Neural progenitor cell (in vitro differentiated cells): ENCODE measurements around the gene ACAP2. TPM values are rescaled to one million over a fixed set of nuclear protein-coding genes. Genes with fewer than 3 reads are reported as not detected.

Source experiments
- DNase-seq: peaks from one replicate; pipeline ENCODE4 v3.0.0-alpha.2; 2016; ENCODE audit warnings: low spot score
- H2AFZ ChIP-seq: fragments of 200-600 bp; sonication (generic); replicated peaks from 2 replicates; pipeline ENCODE4 v1.6.1; 2016; ENCODE audit warnings: antibody characterized with exemption
- H3F3A ChIP-seq: fragments of 200-600 bp; sonication (generic); 2 replicates; pipeline ENCODE4 v1.6.1; 2016; ENCODE audit warnings: antibody characterized with exemption, low read depth
- H3K27ac ChIP-seq: fragments of 200-600 bp; sonication (generic); 2 replicates; pipeline ENCODE4 v1.5.1; 2016; ENCODE audit warnings: mild to moderate bottlenecking
- H3K27me3 ChIP-seq: fragments of 200-600 bp; sonication (generic); 2 replicates; pipeline ENCODE4 v1.6.1; 2016; ENCODE audit warnings: mild to moderate bottlenecking, moderate library complexity
- H3K36me3 ChIP-seq: fragments of 200-600 bp; sonication (generic); 2 replicates; pipeline ENCODE4 v1.5.1; 2016
- H3K4me1 ChIP-seq: fragments of 200-600 bp; sonication (generic); 2 replicates; pipeline ENCODE4 v1.6.1; 2016; ENCODE audit warnings: mixed run types
- H3K4me2 ChIP-seq: fragments of 200-600 bp; sonication (generic); 2 replicates; pipeline ENCODE4 v1.6.1; 2016
- H3K4me3 ChIP-seq: fragments of 200-600 bp; sonication (generic); 2 replicates; pipeline ENCODE4 v1.5.1; 2016
- H3K79me2 ChIP-seq: fragments of 200-600 bp; sonication (generic); 2 replicates; pipeline ENCODE4 v1.6.1; 2016; ENCODE audit warnings: low read depth
- H3K9ac ChIP-seq: fragments of 200-600 bp; sonication (generic); 2 replicates; pipeline ENCODE4 v1.6.1; 2016
- H3K9me3 ChIP-seq: fragments of 200-600 bp; sonication (generic); 2 replicates; pipeline ENCODE4 v1.5.1; 2016; ENCODE audit warnings: low read depth
- H4K20me1 ChIP-seq: fragments of 200-600 bp; sonication (generic); 2 replicates; pipeline ENCODE4 v1.6.1; 2016; ENCODE audit warnings: low read depth
- H3K27ac Mint-ChIP-seq: 3 replicates; pipeline ENCODE4 v1.8.0; 2021; ENCODE audit warnings: mixed read lengths
- H3K27me3 Mint-ChIP-seq: 2 replicates; pipeline ENCODE4 v1.8.0; 2022; ENCODE audit warnings: low read depth, mild to moderate bottlenecking, inconsistent platforms, moderate library complexity, mixed read lengths; ENCODE audit not compliant: insufficient read depth
- H3K36me3 Mint-ChIP-seq: 3 replicates; pipeline ENCODE4 v1.8.0; 2021; ENCODE audit warnings: mixed read lengths
- H3K4me1 Mint-ChIP-seq: 3 replicates; pipeline ENCODE4 v1.8.0; 2021; ENCODE audit warnings: mixed read lengths
- H3K4me3 Mint-ChIP-seq: 3 replicates; pipeline ENCODE4 v1.8.0; 2021; ENCODE audit warnings: mild to moderate bottlenecking, moderate library complexity, mixed read lengths
- H3K9me3 Mint-ChIP-seq: 3 replicates; pipeline ENCODE4 v1.8.0; 2020; ENCODE audit warnings: mixed read lengths
- EZH2 ChIP-seq: fragments of 200-600 bp; sonication (generic); IDR thresholded peaks from 2 replicates; pipeline ENCODE4 v1.6.1; 2017; ENCODE audit warnings: antibody characterized with exemption, mild to moderate bottlenecking, moderate library complexity
- EZH2phosphoT487 ChIP-seq: fragments of 200-600 bp; sonication (generic); IDR thresholded peaks from 2 replicates; pipeline ENCODE4 v1.6.1; 2017; ENCODE audit warnings: antibody characterized with exemption
- total RNA-seq: library from RNA; depleted of rRNA; stranded (reverse); fragments of >200 nt; gene quantifications from 2 replicates; pipeline ENCODE4 v1.2.3, GENCODE V29; 2015; ENCODE audit warnings: low replicate concordance
- TF ChIP-seq, protein P1 (sequence below): fragments of 200-600 bp; sonication (generic); IDR thresholded peaks from 2 replicates; pipeline ENCODE4 v1.5.1; 2017; ENCODE audit warnings: antibody characterized with exemption, mild to moderate bottlenecking

Gene ACAP2
- total RNA-seq, 1 donor from 2014 or later = 68.4 TPM

GRCh38 chr3:195271410-195272243 lies 171.2 kb downstream of the ACAP2 start:
- H2AFZ ChIP-seq = peak overlapping the region; percentile 74
- no peaks in the 10 kb centered on the region for H3K9me3 ChIP-seq
- peak; percentile 95 for DNase-seq
- Mint-ChIP-seq H3K4me1 (peaks cover 24% of the 10 kb centered on the region), H3K27me3 (peaks cover 3% of the 10 kb centered on the region), H3K27ac (peak overlapping the region; percentile 22), H3K4me3 (peak overlapping the region; percentile 91), H3K36me3 (peaks cover 4% of the 10 kb centered on the region), H3K9me3 (no peaks in the 10 kb centered on the region)
- peaks cover 37% of the 10 kb centered on the region for H3K79me2 ChIP-seq
- peak overlapping the region; percentile 38 for H3K27ac ChIP-seq
- peak overlapping the region; percentile 69 for H3K4me2 ChIP-seq
- no peak overlapping the region for H3K9ac ChIP-seq
- TF ChIP-seq EZH2 (peak; percentile 6), EZH2phosphoT487 (no peak)
- TF ChIP-seq, protein P1, sequence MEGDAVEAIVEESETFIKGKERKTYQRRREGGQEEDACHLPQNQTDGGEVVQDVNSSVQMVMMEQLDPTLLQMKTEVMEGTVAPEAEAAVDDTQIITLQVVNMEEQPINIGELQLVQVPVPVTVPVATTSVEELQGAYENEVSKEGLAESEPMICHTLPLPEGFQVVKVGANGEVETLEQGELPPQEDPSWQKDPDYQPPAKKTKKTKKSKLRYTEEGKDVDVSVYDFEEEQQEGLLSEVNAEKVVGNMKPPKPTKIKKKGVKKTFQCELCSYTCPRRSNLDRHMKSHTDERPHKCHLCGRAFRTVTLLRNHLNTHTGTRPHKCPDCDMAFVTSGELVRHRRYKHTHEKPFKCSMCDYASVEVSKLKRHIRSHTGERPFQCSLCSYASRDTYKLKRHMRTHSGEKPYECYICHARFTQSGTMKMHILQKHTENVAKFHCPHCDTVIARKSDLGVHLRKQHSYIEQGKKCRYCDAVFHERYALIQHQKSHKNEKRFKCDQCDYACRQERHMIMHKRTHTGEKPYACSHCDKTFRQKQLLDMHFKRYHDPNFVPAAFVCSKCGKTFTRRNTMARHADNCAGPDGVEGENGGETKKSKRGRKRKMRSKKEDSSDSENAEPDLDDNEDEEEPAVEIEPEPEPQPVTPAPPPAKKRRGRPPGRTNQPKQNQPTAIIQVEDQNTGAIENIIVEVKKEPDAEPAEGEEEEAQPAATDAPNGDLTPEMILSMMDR = peak; percentile 92
- H3K27me3 ChIP-seq = no peaks in the 10 kb centered on the region
- peaks cover 32% of the 10 kb centered on the region for H4K20me1 ChIP-seq
- peaks cover 11% of the 10 kb centered on the region for H3K4me1 ChIP-seq
- peak overlapping the region; percentile 77 for H3K4me3 ChIP-seq
- H3F3A ChIP-seq = peaks cover 6% of the 10 kb centered on the region
- H3K36me3 ChIP-seq = no peaks in the 10 kb centered on the region

GRCh38 chr3:195270817-195271409 lies 171.9 kb downstream of the ACAP2 start, which contains the start of gene XXYLT1:
Gene XXYLT1 (minus strand): TSS chr3:195271159. CDS start chr3:195271058, 101 bp downstream.
- Histone ChIP-seq H3K4me1 (peaks cover 11% of the 10 kb centered on the region), H3K9ac (no peak within 1 kb of the TSS), H3K27me3 (no peaks in the 10 kb centered on the region), H3K79me2 (peaks cover 44% of the 10 kb centered on the region), H3F3A (peaks cover 6% of the 10 kb centered on the region), H2AFZ (peak within 1 kb of the TSS; percentile 74), H3K36me3 (no peaks in the 10 kb centered on the region), H3K4me2 (peak within 1 kb of the TSS; percentile 76), H3K27ac (peak within 1 kb of the TSS; percentile 71), H4K20me1 (peaks cover 36% of the 10 kb centered on the region), H3K9me3 (no peaks in the 10 kb centered on the region), H3K4me3 (peak within 1 kb of the TSS; percentile 77)
- DNase-seq = peak; percentile 97
- Mint-ChIP-seq H3K36me3 (peaks cover 5% of the 10 kb centered on the region), H3K4me1 (peaks cover 24% of the 10 kb centered on the region), H3K9me3 (no peaks in the 10 kb centered on the region), H3K27me3 (peaks cover 4% of the 10 kb centered on the region), H3K4me3 (peak within 1 kb of the TSS; percentile 94), H3K27ac (peak within 1 kb of the TSS; percentile 61)
- TF ChIP-seq, protein P1 = peak; percentile 62
- TF ChIP-seq EZH2 = no peak

- Mint-ChIP-seq H3K36me3 (peaks cover 10% of the 10 kb centered on the region), H3K4me3 (peak overlapping the region; percentile 94), H3K9me3 (no peaks in the 10 kb centered on the region), H3K27me3 (peaks cover 7% of the 10 kb centered on the region), H3K27ac (peak overlapping the region; percentile 61), H3K4me1 (peaks cover 24% of the 10 kb centered on the region)
- H3K9ac ChIP-seq = no peak overlapping the region
- peak; percentile 78 for DNase-seq
- H3K4me3 ChIP-seq = peak overlapping the region; percentile 77
- no peaks in the 10 kb centered on the region for H3K36me3 ChIP-seq
- peaks cover 11% of the 10 kb centered on the region for H3K4me1 ChIP-seq
- peaks cover 43% of the 10 kb centered on the region for H4K20me1 ChIP-seq
- H3K27me3 ChIP-seq = no peaks in the 10 kb centered on the region
- H3F3A ChIP-seq = peaks cover 6% of the 10 kb centered on the region
- H3K4me2 ChIP-seq = peak overlapping the region; percentile 76
- peak overlapping the region; percentile 64 for H2AFZ ChIP-seq
- peaks cover 51% of the 10 kb centered on the region for H3K79me2 ChIP-seq
- TF ChIP-seq EZH2 = no peak
- no peak for TF ChIP-seq EZH2phosphoT487
- TF ChIP-seq, protein P1 = no peak
- H3K27ac ChIP-seq = no peak overlapping the region
- H3K9me3 ChIP-seq = no peaks in the 10 kb centered on the region
Measured at GRCh38 chr3:195270079-195270816, 172.6 kb downstream of the ACAP2 start.
